Glutamatergic neuron (in vitro differentiated cells): ENCODE data around the gene CCNK. TPM values are rescaled to one million over a fixed set of nuclear protein-coding genes. Genes with fewer than 3 reads are reported as not detected.

ENCODE experiments used
- DNase-seq: peaks from one replicate; pipeline ENCODE4 v3.0.0; 2022
- H3K27ac Mint-ChIP-seq: one replicate; pipeline ENCODE4 v1.8.0; 2020; ENCODE audit warnings: mild to moderate bottlenecking, mixed read lengths, inconsistent platforms; ENCODE audit not compliant: unreplicated experiment
- H3K27me3 Mint-ChIP-seq: one replicate; pipeline ENCODE4 v1.8.0; 2020; ENCODE audit warnings: mild to moderate bottlenecking, moderate library complexity, mixed read lengths, inconsistent platforms; ENCODE audit not compliant: unreplicated experiment
- H3K36me3 Mint-ChIP-seq: one replicate; pipeline ENCODE4 v1.8.0; 2020; ENCODE audit warnings: mild to moderate bottlenecking, mixed read lengths, inconsistent platforms; ENCODE audit not compliant: unreplicated experiment
- H3K4me1 Mint-ChIP-seq: one replicate; pipeline ENCODE4 v1.8.0; 2020; ENCODE audit warnings: mild to moderate bottlenecking, low read depth, mixed read lengths, inconsistent platforms; ENCODE audit not compliant: unreplicated experiment
- H3K4me3 Mint-ChIP-seq: one replicate; pipeline ENCODE4 v1.8.0; 2020; ENCODE audit warnings: mild to moderate bottlenecking, mixed read lengths, inconsistent platforms; ENCODE audit not compliant: unreplicated experiment
- H3K9me3 Mint-ChIP-seq: one replicate; pipeline ENCODE4 v1.8.0; 2020; ENCODE audit warnings: mild to moderate bottlenecking, moderate library complexity, mixed read lengths, inconsistent platforms; ENCODE audit not compliant: unreplicated experiment
- total RNA-seq: library from RNA; stranded (reverse); fragmentation: NEBNext Ultra II Directional; extraction: Animal tissue kit (Norgen Biotek cat#: 25700); gene quantifications from one replicate; pipeline ENCODE4 v1.2.1, GENCODE V29; 2021; ENCODE audit not compliant: unreplicated experiment
- TF ChIP-seq, protein P1 (sequence below): fragments of 200-600 bp; sonication (generic); IDR thresholded peaks from one replicate; pipeline ENCODE4 v1.5.0; 2021; ENCODE audit not compliant: partially characterized antibody, unreplicated experiment

CCNK gene
- total RNA-seq, 1 donor from 2014 or later: 47.2 TPM

DNA sequence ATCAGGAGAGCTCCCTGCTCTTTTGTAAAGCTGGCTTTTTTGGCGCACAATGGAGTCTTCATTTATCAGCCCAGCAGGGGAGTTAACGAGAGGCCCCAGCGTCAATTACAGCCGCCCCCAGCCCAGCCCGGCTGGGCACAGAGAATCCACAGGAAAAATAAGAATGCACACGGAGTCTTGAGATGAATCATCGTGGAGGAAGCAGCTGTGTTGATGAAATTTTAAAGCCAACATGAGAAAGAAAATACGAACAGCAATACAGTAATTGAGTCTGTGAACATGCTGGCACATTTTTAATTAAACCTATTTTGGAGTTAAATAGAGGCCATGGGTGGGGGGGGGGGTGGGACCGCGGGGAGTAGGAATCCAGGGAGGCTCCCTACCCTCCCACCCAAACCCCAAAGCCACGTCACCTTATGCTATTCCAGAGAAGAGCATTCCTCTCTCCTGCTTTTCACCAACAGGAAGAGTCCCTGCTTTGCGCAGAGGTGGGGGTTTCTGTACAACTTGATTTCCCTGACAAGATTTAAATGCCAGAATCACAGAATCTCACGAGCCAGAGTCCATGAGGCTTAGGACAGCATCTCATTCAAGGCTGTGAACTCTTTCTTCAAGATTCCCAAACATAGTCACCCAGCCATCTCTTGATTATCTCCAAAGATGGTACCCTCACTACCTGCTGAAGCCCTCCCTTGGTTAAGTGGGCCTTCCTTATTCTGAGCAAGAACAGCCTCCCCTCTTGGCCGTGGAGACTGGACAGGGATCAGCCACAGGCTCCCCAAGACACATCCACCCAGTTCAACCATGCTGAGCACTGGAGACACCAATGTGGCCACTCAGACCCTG lies 50.3 kb downstream of the CCNK start:
- H3K27ac Mint-ChIP-seq: no peak overlapping the region
- no peaks in the 10 kb centered on the region for H3K36me3 Mint-ChIP-seq
- peaks cover 7% of the 10 kb centered on the region for H3K9me3 Mint-ChIP-seq
- H3K4me3 Mint-ChIP-seq: no peak overlapping the region
- peaks cover 2% of the 10 kb centered on the region for H3K4me1 Mint-ChIP-seq
- peaks cover 6% of the 10 kb centered on the region for H3K27me3 Mint-ChIP-seq
- TF ChIP-seq, protein P1, sequence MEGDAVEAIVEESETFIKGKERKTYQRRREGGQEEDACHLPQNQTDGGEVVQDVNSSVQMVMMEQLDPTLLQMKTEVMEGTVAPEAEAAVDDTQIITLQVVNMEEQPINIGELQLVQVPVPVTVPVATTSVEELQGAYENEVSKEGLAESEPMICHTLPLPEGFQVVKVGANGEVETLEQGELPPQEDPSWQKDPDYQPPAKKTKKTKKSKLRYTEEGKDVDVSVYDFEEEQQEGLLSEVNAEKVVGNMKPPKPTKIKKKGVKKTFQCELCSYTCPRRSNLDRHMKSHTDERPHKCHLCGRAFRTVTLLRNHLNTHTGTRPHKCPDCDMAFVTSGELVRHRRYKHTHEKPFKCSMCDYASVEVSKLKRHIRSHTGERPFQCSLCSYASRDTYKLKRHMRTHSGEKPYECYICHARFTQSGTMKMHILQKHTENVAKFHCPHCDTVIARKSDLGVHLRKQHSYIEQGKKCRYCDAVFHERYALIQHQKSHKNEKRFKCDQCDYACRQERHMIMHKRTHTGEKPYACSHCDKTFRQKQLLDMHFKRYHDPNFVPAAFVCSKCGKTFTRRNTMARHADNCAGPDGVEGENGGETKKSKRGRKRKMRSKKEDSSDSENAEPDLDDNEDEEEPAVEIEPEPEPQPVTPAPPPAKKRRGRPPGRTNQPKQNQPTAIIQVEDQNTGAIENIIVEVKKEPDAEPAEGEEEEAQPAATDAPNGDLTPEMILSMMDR: no peak
- DNase-seq: no peak

GRCh38 chr14:99532310-99532709 lies 51.1 kb downstream of the CCNK start:
- TF ChIP-seq, protein P1: no peak
- H3K9me3 Mint-ChIP-seq: peaks cover 7% of the 10 kb centered on the region

DNA sequence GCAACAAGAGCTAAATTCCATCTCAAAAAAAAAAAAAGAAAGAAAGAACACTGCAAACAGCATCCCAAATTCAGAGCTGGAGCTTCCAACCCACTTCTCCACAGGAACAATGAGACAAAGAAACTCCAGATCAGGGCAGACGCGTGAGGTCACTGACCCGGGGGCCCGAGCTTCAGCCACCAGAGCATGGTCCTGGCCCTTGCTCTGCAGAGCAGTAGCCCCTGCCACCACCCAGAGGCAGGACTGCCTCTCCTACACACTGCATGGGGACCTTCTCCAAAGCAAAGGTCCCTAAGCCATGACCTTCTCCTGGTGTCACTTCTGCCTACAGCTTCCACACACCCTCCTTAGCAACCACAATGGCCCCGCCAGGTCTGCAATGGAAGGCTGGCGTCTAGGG lies 53.1 kb downstream of the CCNK start:
- Mint-ChIP-seq H3K27me3 (peaks cover 2% of the 10 kb centered on the region), H3K9me3 (peaks cover 2% of the 10 kb centered on the region), H3K36me3 (no peaks in the 10 kb centered on the region), H3K4me3 (no peak overlapping the region), H3K27ac (no peak overlapping the region), H3K4me1 (peaks cover 7% of the 10 kb centered on the region)
- DNase-seq: no peak
- TF ChIP-seq, protein P1: no peak

More at GRCh38 chr14:99532310-99532709, 51.1 kb downstream of the CCNK start:
- H3K27ac Mint-ChIP-seq: no peak overlapping the region
- no peaks in the 10 kb centered on the region for H3K36me3 Mint-ChIP-seq
- H3K4me3 Mint-ChIP-seq: no peak overlapping the region
- H3K27me3 Mint-ChIP-seq: peaks cover 4% of the 10 kb centered on the region
- peaks cover 2% of the 10 kb centered on the region for H3K4me1 Mint-ChIP-seq
- no peak for DNase-seq

- TF ChIP-seq, protein P1: no peak
- Mint-ChIP-seq H3K27me3 (peaks cover 2% of the 10 kb centered on the region), H3K36me3 (no peaks in the 10 kb centered on the region), H3K4me3 (no peak overlapping the region), H3K9me3 (peaks cover 2% of the 10 kb centered on the region), H3K27ac (no peak overlapping the region), H3K4me1 (peaks cover 7% of the 10 kb centered on the region)
- DNase-seq: no peak
Observed at GRCh38 chr14:99534863-99535262, 53.7 kb downstream of the CCNK start.

DNA sequence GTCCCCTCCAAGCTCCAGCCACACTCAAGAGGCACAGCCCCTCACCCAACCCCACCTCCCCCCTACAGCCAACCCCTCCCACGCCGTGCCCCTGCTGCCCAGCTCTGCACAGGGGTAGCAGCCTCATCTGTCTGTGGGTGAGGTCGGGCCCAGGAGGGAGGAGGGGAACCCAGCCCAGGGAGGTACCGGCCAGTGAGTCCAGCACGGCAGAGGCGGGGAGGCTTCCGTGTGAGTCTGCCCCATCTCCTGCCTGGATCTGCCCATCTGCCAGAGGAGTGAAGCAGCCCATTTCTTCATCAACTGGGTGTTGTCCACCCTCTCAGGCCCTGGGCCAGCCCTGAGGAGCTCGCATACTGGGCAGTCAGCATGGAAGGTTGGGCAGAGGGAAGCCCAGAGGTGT lies 54.2 kb downstream of the CCNK start:
- no peaks in the 10 kb centered on the region for H3K9me3 Mint-ChIP-seq
- peaks cover 7% of the 10 kb centered on the region for H3K4me1 Mint-ChIP-seq
- no peak overlapping the region for H3K4me3 Mint-ChIP-seq
- H3K36me3 Mint-ChIP-seq: no peaks in the 10 kb centered on the region
- DNase-seq: no peak
- peaks cover 2% of the 10 kb centered on the region for H3K27me3 Mint-ChIP-seq
- TF ChIP-seq, protein P1: no peak
- no peak overlapping the region for H3K27ac Mint-ChIP-seq
